CD4-positive, alpha-beta T cell treated with Interleukin-4 for 1 hour (primary cell): Measurements from ENCODE around the gene PPM1H.
"Not testable (repeated sequence)": the region's sequence is repeated elsewhere in the genome, so short reads cannot be mapped to it uniquely, and the experiment has no call there.

Experiments
- DNase-seq, 2 donors: peaks; one replicate each; pipeline ENCODE4 v3.0.0-alpha.2; 2020 to 2022

PPM1H gene

DNA sequence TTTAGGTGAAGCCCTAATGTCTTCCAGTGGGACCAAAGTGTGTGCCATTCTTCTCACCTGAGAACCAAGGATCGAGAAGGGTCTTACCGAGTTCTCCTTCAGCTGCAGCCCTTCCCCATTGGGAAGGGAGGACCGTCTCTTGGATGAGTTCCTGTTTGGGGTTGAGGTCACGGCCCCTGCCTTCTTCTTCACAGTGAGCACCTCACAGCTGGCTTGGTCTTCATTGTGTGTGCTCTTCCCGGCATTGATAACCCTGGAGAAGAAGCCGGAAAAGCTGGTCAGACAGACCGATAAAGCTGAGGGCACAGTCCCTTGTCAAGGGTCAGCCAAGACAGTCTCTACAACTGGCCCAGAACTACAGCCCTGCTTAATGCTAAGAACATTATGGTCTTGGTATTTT lies 102.9 kb downstream of the PPM1H start:
- no peak for DNase-seq

DNA sequence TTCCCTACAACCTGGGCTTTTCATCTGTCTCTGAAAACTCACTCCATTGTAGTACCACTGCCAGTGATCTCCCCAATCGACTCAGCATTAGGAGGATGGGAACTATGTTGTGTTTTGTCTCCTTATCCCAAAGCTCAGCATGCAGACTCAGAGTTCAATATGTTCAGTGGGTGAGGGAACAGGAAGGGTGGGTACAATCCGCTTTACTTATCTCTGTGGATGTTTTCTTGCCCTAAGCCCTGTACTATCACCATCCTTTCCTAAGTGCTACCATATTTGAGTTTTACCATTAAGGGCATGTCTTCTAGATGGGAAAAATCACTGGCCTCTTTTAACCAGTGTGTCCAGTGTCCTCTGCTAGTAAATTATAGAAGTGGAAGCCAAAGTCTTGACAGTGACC lies 107.1 kb downstream of the PPM1H start:
- no peak for DNase-seq

DNA sequence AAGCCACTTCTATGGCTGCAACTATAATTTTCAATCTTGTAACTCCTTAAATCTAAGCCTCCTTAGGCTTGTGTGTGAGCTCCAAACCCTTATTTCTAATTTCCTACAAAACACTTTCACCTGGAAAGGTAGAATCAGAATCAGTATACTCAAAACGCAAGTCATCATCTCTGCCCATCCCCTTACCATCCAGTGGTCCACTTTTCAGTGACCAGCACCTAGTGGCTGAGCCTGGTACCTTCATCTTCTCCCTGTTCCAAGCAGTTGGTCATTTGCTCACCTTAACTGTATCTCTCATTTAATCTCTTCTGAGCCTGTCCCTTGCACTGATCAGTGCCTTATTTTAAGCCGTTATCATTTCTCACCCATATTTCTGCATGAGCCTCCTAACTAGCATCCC lies 107.9 kb downstream of the PPM1H start:
- no peak for DNase-seq

DNA sequence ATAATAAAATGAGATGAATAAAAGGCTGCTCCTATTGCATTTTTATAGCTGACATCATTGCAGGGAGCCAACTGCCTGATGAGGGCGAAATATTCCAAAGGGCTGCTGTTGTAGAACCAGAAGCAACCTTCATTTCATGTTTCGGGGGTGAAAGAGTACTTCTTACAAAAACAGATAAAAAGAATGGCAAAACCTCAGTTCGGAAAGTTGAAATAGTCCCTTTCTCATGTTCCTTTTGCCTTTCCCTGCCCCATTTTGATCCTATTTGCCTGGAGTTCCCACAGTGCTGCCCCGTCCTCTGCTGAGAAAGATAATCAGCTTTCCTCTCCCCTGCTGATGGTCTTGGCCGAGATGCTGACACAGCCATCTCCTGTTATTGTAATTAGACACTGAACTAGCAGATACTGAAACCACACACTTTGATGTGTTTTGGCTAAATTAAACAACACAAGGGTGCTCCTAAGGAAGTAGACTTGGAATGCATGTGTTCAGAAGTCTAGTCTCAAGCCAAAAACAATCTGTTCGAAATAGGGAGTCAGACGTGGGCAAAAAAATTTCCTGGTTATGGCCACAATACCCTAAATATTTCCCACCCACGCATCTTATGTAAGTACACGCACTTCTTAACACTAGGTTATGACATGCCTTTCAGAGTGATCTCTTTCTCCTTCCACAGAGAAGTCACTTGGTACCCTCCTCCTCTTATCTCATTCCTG lies 117.2 kb downstream of the PPM1H start:
- no peak for DNase-seq

DNA sequence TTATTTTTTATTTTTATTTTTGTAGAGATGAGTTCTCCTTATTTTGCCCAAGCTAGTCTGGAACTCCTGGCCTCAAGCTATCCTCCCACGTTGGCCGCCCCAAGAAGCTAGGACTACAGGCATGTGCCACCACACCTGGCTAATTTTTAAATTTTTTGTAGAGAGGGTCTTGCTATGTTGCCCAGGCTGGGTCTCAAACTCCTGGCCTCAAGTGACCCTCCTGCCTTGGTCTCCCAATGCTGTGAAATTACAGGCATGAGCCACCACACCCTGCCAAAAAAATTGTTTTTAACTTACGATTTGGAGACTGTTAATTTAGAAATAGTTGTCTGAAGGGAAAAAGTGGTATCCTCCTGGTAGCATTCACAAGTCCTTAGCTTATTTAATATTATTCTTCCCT lies 120.7 kb downstream of the PPM1H start:
- DNase-seq = no peak

DNA sequence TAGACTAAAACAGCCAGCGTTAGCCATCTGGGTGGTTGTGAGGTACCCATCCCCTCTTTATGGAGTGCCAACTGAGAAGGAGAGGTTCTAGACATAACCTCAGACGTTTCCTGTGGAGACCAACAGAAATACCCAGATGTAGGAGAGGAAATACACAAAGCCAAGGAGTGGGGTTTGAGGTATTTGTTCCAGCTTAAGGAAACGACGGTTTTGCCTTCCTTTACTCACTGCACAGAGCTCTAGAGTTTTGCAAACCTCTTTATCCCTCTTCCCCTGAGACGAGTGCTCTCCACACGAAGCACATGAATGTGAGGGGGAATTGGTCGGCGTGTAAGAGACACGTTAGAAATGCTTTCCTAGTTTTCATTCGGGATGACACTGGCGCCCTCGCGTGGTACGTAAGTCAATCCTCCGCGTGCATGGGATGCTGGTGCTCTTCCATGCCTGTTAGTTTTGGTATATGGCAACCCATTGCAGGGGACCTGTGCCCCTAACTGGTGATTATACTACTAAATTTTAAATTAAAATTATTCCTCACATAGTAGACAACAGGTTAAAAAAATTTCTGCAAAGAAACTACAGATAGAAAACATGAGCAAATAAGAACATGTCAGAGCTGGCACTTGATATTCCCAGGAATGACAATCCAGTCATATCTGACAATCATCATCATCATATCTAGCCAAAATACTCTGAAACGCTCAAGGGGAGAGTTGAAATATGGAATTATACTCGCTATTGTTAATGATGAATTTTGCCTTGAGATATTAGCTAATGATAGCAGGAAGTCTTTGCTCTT lies 121.7 kb downstream of the PPM1H start:
- peak; percentile 20 to 29 for DNase-seq

DNA sequence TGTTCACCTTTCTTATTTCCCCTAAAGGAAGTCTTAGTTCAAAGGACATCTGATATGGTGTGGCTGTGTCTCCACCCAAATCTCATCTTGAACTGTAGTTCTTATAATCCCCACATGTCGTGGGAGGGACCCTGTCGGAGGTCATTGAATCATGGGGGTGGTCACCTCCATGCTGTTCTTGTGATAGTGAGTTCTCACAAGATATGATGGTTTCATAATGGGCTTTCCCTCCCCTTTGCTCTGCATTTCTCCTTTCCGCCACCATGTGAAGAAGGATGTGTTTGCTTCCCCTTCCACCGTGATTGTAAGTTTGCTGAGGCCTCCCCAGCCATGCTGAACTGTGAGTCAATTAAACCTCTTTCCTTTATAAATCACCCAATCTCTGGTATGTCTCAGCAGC lies 123.5 kb downstream of the PPM1H start:
- not testable (repeated sequence) for DNase-seq

DNA sequence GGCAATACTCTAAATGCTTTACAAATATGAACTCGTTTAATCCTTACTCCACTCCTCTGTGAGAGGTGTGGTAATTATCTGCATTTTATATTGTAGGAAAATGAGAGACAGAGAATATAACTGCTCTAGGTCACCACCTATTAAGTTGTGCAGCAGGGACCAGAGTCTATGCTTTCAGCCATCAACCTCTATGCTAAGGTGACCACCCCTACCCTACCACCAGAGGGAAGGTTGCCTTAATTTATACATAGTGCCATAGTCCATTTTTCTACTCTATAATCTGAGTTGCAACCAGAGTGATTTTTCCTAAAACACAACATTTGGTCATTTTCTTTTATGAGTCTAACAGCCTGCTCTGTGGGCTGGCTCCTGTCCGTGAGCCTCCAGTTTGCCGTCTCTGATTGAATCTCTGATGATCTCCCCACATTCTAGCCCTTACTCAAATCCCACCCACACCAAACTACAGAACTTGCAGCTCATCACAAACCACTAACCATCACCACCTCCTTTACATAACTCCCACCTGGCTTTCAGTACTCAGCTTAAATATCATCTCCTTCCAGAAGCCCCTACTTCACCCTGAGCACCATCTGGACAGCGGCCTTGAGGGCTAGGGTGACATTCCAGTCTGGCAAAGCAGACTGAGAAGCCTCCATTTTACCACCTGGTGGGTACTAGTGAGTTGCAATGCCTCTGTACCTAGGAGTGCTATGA lies 126.6 kb downstream of the PPM1H start:
- no peak for DNase-seq

DNA sequence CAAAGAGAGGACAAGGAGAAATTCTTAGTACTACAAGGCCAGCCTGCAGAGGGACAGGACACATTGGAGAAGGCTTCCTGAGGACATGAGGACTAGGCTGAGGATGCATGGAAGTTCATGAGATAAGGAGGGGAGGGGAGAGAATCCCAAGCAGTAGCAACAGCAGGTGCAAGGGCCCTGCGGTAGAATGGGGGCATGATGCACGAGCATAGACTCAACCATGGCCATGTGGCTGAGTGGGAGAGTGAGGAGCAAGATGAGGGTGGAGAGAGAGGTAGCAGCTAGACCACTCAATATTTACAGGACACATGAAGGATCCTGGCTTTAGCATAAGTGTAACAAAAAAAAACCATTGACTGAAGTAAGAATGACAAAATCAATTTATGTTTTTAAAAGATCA lies 128.1 kb downstream of the PPM1H start:
- no peak for DNase-seq

DNA sequence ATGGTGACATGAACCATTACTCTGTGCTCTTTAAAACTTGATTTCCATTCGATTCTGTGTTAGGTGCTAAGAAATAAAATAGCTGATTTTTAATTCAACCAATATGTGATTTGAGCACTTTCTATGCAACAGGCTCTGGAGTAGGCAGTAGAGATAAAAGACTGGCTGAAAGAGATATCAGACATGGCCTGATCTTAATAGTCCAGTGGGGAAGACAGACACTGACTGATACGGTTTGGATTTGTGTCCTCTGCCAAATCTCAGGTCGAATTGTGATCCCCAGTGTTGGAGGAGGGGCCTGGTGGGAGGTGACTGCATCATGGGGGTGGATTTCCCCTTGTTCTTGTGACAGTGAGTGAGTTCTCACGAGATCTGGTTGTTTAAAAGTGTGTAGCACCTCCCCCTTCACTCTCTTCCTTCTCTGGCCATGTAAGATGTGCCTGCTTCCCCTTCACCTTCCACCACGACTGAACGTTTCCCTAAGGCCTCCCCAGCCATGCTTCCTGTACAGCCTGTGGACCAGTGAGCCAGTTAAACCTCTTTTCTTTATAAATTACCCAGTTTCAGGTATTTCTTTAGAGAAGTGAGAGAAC lies 128.6 kb downstream of the PPM1H start:
- no peak for DNase-seq

DNA sequence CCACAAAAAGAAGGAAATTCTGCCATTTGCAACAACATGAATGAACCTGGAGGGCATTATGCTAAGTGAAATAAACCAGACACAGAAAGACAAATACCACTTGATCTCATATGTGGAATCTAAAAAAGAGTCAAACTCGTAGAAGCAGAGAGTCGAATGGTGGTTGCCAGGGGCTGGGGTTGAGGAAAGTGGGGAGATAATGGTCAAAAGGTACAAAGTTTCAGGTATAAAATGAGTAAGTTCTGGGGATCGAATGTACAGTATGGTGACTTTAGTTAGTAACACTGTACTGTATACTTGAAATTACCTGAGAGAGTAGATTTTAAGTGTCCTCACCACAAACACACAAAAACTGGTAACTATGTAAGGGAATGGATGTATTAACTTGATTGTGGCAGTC lies 129.4 kb downstream of the PPM1H start:
- DNase-seq = no peak

DNA sequence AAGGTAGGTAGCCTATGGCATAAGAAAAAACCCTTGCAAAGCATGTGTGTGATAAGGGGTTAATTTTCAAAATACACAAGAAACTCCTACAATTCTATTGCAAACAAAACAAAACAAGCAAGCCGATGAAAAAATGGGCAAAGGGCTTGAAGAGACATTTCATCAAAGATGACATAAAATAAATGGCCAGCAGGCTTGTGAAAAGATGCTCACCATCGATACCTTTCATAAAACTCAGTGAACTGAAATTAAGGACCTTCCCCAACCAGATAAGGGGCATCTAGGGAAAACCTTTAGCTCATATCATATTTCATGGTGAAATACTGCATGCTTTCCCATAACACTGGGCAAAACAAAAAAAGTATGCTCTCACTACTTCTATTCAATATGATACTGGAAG lies 131.2 kb downstream of the PPM1H start:
- DNase-seq = no peak

DNA sequence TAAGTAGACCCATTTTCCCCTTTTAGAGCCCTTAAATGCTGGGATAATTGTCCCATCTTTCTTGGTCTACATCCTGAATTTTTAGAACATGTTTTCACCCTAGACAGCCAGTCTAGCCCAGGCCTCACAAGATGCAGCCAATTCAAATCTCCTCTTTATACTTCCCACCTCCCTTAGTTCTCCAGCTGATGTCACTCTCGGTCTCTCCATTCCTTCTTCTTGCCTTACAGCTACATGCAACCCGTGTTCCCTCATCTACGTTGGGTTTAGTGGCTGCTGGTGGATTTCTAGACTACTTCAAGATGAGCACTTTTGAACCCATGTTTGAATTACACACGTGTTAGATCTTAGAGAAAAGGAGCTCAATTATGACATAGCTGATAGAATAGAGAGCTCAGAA lies 132.0 kb downstream of the PPM1H start:
- DNase-seq = no peak

DNA sequence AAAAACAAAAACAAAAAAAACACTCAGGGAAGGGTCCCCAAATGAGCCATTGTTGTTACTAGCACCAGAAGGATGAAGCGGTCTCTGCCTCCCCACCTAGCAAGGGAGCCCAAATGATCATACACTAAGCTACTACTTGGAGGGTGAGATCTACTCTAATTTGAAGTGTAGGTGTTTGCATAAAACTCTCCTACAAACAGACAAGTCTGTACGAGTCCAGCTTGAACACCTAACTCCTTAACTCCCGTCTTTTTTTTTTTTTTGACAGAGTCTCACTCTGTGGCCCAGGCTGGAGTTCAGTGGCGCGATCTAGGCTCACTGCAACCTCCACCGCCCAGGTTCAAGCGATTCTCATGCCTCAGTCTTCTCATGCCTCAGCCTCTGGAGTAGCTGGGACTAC lies 132.6 kb downstream of the PPM1H start:
- no peak for DNase-seq

DNA sequence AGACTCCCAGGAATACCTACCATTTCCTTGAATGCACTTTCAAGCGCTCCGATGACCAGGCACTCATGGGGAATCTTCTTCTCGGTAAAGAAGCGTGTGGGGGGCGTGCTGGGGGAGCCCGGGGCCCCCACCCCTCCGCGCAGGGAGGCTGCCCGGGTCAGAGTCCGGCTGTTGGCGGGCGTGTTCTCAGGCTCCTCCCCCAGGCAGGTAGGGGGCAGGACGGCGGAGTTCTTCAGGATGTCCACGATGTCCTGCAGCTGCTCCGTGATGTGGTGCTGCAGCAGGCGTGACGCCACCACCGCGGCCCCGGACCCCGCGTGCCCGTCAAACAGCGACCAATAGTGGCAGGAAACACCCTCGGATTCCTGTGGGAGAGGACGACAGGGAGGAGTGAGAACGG lies 133.2 kb downstream of the PPM1H start:
- DNase-seq = no peak

DNA sequence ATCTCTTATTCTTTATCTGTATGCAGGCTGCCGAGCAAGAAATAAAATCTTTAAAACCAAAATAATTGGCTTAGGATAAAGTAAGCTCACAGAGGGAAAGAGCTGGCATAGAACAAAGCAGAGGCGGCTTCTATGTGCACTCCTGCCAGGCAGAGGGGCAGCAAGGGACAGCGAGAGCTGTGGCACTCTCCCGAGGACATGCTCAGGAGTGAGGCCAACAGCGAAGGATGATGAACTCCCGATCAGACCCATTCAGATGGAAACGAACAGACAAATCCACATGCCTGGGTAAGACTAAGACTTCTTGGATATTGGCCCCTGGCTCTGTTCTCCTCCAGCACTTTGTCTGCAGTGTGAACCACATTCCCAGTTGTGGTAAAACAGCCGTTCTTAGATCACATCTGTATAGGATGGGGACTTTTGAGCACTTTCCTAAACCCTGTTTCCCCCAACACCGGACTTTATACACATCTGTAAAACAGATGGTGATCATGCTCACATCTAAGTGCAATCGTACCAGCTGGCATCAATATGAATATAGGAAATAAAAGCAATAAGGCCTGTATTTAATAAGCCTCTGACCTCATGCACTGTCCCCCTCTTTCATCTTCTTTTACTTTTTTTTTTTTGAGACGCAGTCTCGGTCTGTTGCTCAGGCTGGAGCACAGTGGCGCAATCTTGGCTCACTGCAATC lies 134.1 kb downstream of the PPM1H start:
- DNase-seq = no peak

DNA sequence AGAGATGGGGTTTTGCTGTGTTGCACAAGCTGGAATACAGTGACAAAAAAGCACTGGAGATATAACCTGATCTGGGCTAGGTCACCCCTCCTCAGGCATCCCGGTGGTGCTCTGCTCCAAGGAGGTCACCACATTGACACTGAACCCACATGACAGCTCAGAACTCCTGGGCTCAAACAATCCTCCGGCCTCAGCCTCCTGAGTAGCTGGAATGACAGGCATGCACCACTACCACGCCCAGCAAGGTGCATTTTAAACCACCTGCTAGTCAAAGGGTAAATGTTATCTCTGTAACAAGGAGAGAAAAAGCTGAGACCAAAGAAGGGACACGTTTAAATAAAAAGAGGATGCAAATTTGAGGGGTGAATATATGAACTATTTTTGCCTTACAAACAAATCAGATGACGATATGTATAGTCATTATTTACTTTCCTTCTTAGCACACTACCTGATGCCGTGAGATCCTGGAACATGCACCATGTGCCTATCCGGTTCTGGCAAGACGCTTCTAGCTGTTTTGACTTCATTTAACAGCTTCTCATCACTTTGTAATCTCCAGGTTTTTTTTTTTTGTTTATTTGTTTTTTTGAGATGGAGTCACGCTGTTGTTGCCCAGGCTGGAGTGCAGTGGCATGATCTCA lies 135.1 kb downstream of the PPM1H start:
- no peak for DNase-seq

DNA sequence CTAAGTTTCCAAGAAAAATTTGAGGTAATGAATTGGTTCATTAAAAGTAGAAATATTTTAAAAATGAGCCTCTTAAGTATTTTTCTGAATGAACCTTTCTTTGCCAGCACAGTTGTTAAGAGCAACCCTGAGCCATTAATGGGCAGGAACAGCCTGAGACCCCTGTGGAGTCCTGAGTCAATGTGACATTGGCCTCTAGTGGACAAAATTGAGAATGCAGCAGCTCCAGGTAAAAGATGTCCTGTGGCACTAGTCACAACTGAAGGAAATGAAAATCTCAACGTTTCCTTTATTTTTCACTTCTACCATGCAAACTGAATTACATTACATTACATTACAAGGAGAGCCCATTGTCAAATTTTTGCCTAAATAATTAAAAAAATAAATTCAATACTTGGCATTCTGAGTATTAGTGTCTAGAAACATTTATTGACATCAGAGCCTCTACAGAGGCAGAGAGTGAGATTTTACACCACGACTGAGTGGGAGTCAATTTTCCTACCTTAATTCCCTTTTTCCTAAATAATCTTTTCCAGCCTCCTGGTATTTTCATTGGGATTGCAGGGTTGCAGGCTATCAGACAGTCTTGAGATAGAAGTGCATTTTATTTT lies 135.7 kb downstream of the PPM1H start:
- peak; percentile 46 to 62 for DNase-seq

DNA sequence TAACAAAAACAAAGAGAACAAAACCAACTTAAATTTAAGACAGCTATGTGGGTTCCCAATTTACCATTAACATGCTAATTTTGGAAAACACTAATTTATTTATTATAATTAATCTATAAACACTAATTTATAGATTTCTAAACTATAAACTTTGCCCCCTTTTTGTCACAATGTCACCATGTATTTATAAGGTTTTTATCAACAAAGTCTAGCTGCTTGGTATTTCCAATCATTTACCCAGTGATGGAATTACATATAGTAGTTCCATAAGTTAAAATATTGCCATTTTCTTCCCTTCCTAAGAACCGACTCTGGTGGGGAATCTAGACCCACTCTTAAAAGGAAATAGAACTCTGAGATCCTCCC lies 140.7 kb downstream of the PPM1H start:
- no peak for DNase-seq

DNA sequence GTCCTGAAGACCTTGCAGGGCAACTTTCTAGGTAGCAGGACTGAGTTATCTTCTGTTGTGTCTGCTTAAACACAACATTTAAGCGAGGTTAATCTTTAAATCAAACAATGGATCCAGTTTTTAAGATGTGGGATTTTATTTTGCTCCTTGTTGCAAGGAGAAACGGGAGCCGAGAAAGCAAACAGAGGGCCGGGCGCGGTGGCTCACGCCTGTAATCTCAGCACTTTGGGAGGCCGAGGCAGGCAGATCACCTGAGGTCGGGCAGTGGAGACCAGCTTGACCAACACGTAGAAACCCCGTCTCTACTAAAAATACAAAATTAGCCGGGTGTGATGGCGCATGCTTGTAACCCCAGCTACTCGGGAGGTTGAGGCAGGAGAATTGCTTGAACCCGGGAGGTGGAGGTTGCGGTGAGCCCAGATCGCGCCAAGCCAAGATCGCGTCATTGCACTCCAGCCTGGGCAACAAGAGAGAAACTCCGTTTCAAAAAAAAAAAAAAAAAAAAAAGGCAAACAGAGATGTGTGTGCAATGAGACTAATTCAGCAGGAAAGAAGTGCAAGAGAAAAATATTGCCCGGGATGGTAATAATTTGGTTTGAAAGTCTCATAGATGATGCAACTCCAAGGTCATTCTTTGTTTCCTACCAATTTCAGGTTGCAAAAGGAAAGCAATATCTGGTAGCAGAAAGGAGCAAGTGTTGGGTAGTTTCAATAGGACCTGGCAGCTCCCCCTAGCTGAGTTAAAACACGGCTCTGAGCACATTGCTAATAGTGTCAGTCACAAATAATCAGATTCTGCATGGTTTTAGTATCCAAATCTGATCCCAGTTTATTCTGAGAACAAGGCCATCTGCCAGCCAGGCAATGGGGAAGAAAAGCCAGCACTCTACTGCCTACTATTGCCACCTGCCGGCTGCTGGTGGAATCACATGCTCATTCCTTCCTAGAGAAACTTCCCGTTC lies 141.4 kb downstream of the PPM1H start:
- peak; percentile 66 to 73 for DNase-seq
